Kidney epithelial cell (primary cell): ENCODE results near the gene RPL5. TPM values are rescaled to one million over a fixed set of nuclear protein-coding genes. Genes with fewer than 3 reads are reported as not detected.

Experiments used
- DNase-seq: peaks from one replicate; pipeline ENCODE4 v3.0.0-alpha.2; 2010; ENCODE audit warnings: low read depth
- H3K27me3 ChIP-seq: 2 replicates; pipeline ENCODE4 v1.6.0; 2011; ENCODE audit warnings: low read length; ENCODE audit not compliant: control insufficient read depth, insufficient read depth
- H3K36me3 ChIP-seq: 2 replicates; pipeline ENCODE4 v1.5.1; 2011; ENCODE audit warnings: low read length; ENCODE audit not compliant: control insufficient read depth, insufficient read depth
- H3K4me3 ChIP-seq: 2 replicates; pipeline ENCODE4 v1.5.1; 2011; ENCODE audit warnings: low read depth, mild to moderate bottlenecking, control low read depth, low read length
- CTCF ChIP-seq: IDR thresholded peaks from 2 replicates; pipeline ENCODE4 v1.5.1; 2011; ENCODE audit warnings: mild to moderate bottlenecking, moderate library complexity, low read length, control low read depth, inconsistent platforms; ENCODE audit not compliant: insufficient read depth, poor library complexity, severe bottlenecking
- total RNA-seq: library from RNA; depleted of rRNA; stranded (reverse); fragments of >200 nt; gene quantifications from 2 replicates; pipeline ENCODE4 v1.2.3, GENCODE V29; 2015

Gene RPL5
- total RNA-seq, 1 donor from 2014 or later = 2,606 TPM

- no peaks in the 10 kb centered on the region for H3K27me3 ChIP-seq
- no peaks in the 10 kb centered on the region for H3K36me3 ChIP-seq
- TF ChIP-seq CTCF = no peak
- H3K4me3 ChIP-seq = no peak overlapping the region
- no peak for DNase-seq
These were observed 22.4 kb downstream of the RPL5 start for GRCh38 chr1:92854101-92854785.

- no peaks in the 10 kb centered on the region for H3K36me3 ChIP-seq
- H3K27me3 ChIP-seq = no peaks in the 10 kb centered on the region
- DNase-seq = no peak
- H3K4me3 ChIP-seq = no peak overlapping the region
- TF ChIP-seq CTCF = no peak
These were observed 23.4 kb downstream of the RPL5 start for GRCh38 chr1:92855236-92855635.

- Histone ChIP-seq H3K36me3 (no peaks in the 10 kb centered on the region), H3K27me3 (no peaks in the 10 kb centered on the region), H3K4me3 (no peak overlapping the region)
- TF ChIP-seq CTCF = no peak
- DNase-seq = no peak
These were observed 26.0 kb downstream of the RPL5 start for GRCh38 chr1:92857817-92858216.

DNA sequence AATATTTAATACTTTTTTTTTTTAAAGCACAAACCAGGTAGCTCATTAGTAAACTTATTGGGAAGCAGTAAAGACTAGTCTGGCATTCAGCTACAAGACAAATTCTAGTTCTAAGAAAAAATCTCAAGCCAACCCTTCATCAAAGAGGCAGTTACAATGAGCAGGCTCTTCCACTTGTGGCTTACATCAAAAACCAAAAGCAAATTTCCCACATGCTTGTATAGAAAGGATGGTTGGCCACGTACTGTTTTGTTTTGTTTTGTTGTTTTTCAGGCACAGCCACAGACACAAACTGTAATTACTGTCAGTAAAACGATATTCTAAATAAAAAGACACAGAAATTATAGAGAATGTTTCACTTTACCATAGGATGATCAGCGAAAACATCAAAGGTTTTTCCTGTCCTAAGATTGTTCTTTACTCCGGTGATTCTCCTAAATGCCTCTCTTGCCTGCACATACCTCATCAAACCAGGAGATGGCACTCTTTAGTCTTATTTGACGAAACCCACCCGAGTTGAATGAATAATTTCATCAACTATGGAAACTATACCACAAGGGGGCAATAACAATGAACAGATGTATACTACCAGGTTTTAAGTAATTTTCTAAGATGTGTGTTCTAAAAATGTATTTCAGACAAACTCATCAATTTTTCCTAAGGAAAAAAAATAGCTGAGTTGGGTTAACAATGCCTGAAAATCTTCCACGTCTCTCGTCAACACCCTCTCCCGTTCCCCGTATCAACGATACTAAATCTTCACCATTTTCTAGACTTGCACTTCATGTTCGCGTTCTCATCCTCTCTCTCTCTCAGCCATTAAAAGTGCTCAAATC lies 26.9 kb downstream of the RPL5 start:
- Histone ChIP-seq H3K36me3 (no peaks in the 10 kb centered on the region), H3K27me3 (no peaks in the 10 kb centered on the region), H3K4me3 (peak overlapping the region; percentile 19)
- peak; percentile 88 for TF ChIP-seq CTCF
- DNase-seq = peak; percentile 44

DNA sequence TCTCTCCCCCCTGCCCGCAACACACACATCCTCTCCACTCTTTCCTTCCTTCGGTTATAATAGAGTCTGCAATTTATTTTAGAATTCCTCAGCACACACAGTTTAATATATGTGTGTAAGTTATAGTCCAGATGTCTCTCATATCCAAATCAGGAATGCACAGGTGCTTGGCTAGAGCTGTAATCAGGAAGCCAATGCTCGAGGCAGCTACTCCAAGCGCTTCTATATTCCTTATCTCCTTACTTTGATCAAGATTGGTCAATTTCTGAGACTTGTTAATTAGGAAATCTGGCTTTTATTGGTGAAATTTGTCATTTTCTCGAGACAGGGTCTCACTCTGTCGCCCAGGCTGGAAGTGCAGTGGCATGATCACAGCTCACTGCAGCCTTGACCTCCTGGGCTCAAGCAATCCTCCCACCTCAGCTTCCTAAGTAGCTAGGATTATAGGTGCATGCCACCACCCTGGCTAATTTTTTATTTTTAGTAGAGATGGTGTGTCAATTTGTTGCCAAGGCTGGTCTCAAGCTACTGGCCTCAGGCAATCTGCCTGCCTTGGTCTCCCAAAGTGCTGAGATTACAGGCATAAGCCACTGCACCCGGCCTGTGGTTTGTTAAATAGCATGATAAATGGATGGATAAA lies 27.7 kb downstream of the RPL5 start:
- H3K27me3 ChIP-seq = no peaks in the 10 kb centered on the region
- H3K4me3 ChIP-seq = peak overlapping the region; percentile 19
- no peak for DNase-seq
- TF ChIP-seq CTCF = no peak
- H3K36me3 ChIP-seq = no peaks in the 10 kb centered on the region
